Endothelial cell of umbilical vein (primary cell): ENCODE data around the gene ST8SIA2. TPM values are rescaled to one million over a fixed set of nuclear protein-coding genes. Genes with fewer than 3 reads are reported as not detected.

Experiments used
- BruUV-seq: library from RNA; stranded (reverse); fragments of 400-500 nt; replicated peaks from 2 replicates; lab custom pipeline; 2021; lab: Mats Ljungman, UMichigan
- CTCF ChIA-PET: fragments of 300-600, 350-600 bp; sonication (Branson Sonifier 250); formaldehyde crosslinking; loops from one replicate; lab custom pipeline; 2021; ENCODE audit warnings: antibody characterized with exemption, inconsistent platforms; lab: Charles Lee
- POLR2A ChIA-PET: fragments of 300-600, 350-600 bp; sonication (Branson Sonifier 250); formaldehyde crosslinking; loops from one replicate; lab custom pipeline; 2021; ENCODE audit warnings: antibody characterized with exemption, inconsistent platforms; lab: Charles Lee
- DNase-seq: peaks from one replicate; pipeline ENCODE4 v3.0.0-alpha.2; 2011; ENCODE audit warnings: low read depth, low spot score
- FAIRE-seq: peaks from 2 replicates; lab custom pipeline; 2011; peaks lifted over from hg19 to GRCh38; lab: Jason Lieb, UNC
- H2AFZ ChIP-seq: 2 replicates; pipeline ENCODE4 v1.6.0; 2012; ENCODE audit warnings: low read depth, low read length, control low read depth, inconsistent platforms
- H3K27ac ChIP-seq: 2 replicates; pipeline ENCODE4 v1.5.1; 2011; ENCODE audit warnings: low read depth, mild to moderate bottlenecking, control low read depth, low read length, moderate library complexity; ENCODE audit not compliant: insufficient read depth
- H3K27me3 ChIP-seq, 2 experiments: 2 replicates each; pipeline versions ENCODE4 v1.6.0 to v1.6.1; 2011; ENCODE audit warnings: low read length in 2 of 2, mixed read lengths in 1 of 2; ENCODE audit not compliant: control insufficient read depth in 2 of 2, insufficient read depth in 2 of 2
- H3K36me3 ChIP-seq, 2 experiments: 2 replicates in 1 of 2; 3 replicates in 1 of 2; pipeline ENCODE4 v1.5.1; 2011; ENCODE audit warnings: low read length in 2 of 2, mild to moderate bottlenecking in 1 of 2, moderate library complexity in 1 of 2; ENCODE audit not compliant: control insufficient read depth in 2 of 2, insufficient read depth in 2 of 2; ENCODE audit errors: extremely low read depth in 1 of 2
- H3K4me1 ChIP-seq: 3 replicates; pipeline ENCODE4 v1.5.1; 2011; ENCODE audit warnings: mild to moderate bottlenecking, low read length; ENCODE audit not compliant: control insufficient read depth, insufficient read depth; ENCODE audit errors: extremely low read depth
- H3K4me2 ChIP-seq: 2 replicates; pipeline ENCODE4 v1.6.1; 2011; ENCODE audit warnings: low read length, control low read depth, mixed read lengths; ENCODE audit not compliant: insufficient read depth
- H3K4me3 ChIP-seq, 3 experiments: fragments of 200-600 bp in 1 of 3; sonication (generic), shearing (Covaris generic) in 1 of 3; replicated peaks in 1 of 3; 2 replicates each; pipeline ENCODE4 v1.5.1; 2011 to 2016; ENCODE audit warnings: control low read depth in 3 of 3, low read length in 3 of 3, mild to moderate bottlenecking in 2 of 3, inconsistent platforms in 1 of 3, low read depth in 1 of 3, moderate library complexity in 1 of 3; ENCODE audit not compliant: insufficient read depth in 1 of 3
- H3K79me2 ChIP-seq: 2 replicates; pipeline ENCODE4 v1.6.0; 2012; ENCODE audit warnings: low read length, inconsistent platforms; ENCODE audit not compliant: control insufficient read depth, insufficient read depth
- H3K9ac ChIP-seq: replicated peaks from 2 replicates; pipeline ENCODE3; 2011; ENCODE audit warnings: low read length, control low read depth; ENCODE audit not compliant: insufficient read depth; ENCODE audit errors: extremely low read depth
- H3K9me1 ChIP-seq: replicated peaks from 3 replicates; pipeline ENCODE4 v1.6.0; 2011; ENCODE audit warnings: mild to moderate bottlenecking, low read length; ENCODE audit not compliant: control insufficient read depth, insufficient read depth; ENCODE audit errors: extremely low read depth
- H3K9me3 ChIP-seq: replicated peaks from 2 replicates; pipeline ENCODE4 v1.5.1; 2012; ENCODE audit warnings: low read length, inconsistent platforms; ENCODE audit not compliant: control insufficient read depth, insufficient read depth
- H4K20me1 ChIP-seq: replicated peaks from 2 replicates; pipeline ENCODE3; 2011; ENCODE audit warnings: mild to moderate bottlenecking, low read length; ENCODE audit not compliant: control insufficient read depth, insufficient read depth; ENCODE audit errors: extremely low read depth
- CTCF ChIP-seq, 2 donors: IDR thresholded peaks; 1 replicate in 1 of 2; 2 replicates in 1 of 2; pipeline ENCODE4 v1.5.1; 2011; ENCODE audit warnings: low read length in 2 of 2, mild to moderate bottlenecking in 2 of 2, moderate library complexity in 2 of 2, control low read depth in 1 of 2, inconsistent platforms in 1 of 2, low read depth in 1 of 2; ENCODE audit not compliant: insufficient read depth in 1 of 2; ENCODE audit errors: extremely low read depth in 1 of 2
- EZH2 ChIP-seq: IDR thresholded peaks from 2 replicates; pipeline ENCODE4 v1.6.1; 2012; ENCODE audit warnings: borderline replicate concordance, low read depth, mild to moderate bottlenecking, moderate library complexity, low read length, inconsistent platforms; ENCODE audit not compliant: severe bottlenecking
- FOS ChIP-seq: IDR thresholded peaks from 2 replicates; pipeline ENCODE4 v1.6.1; 2011; ENCODE audit warnings: mild to moderate bottlenecking, low read length, moderate library complexity, borderline replicate concordance; ENCODE audit not compliant: insufficient read depth
- GATA2 ChIP-seq: IDR thresholded peaks from 2 replicates; pipeline ENCODE4 v1.7.0; 2011; ENCODE audit warnings: low read depth, mild to moderate bottlenecking, moderate library complexity, mixed read lengths, low read length; ENCODE audit not compliant: insufficient read length, insufficient read depth
- JUN ChIP-seq: IDR thresholded peaks from 2 replicates; pipeline ENCODE4 v1.6.1; 2011; ENCODE audit warnings: borderline replicate concordance, low read depth; ENCODE audit not compliant: insufficient read length, insufficient read depth
- MAX ChIP-seq: IDR thresholded peaks from 2 replicates; pipeline ENCODE4 v1.6.1; 2011; ENCODE audit not compliant: insufficient read depth, insufficient read length
- POLR2A ChIP-seq: IDR thresholded peaks from 2 replicates; pipeline ENCODE4 v1.6.1; 2012; ENCODE audit warnings: low read depth, mild to moderate bottlenecking, control low read depth, low read length
- POLR2AphosphoS5 ChIP-seq: IDR thresholded peaks from 2 replicates; pipeline ENCODE4 v1.6.1; 2012; ENCODE audit warnings: low read depth, mild to moderate bottlenecking, control low read depth, low read length, moderate library complexity; ENCODE audit not compliant: insufficient read depth
- dilution Hi-C: fragments of 300-500 bp; cut with MboI; formaldehyde crosslinking; loops from one replicate; pipeline ENCODE4 v1.15.0; 2019; ENCODE audit warnings: low sequenced_read_pairs; ENCODE audit not compliant: extremely low pct_ligation_motif_present
- intact Hi-C: fragments of 100-400 bp; cut with micrococcal nuclease; formaldehyde crosslinking; loops from one replicate; pipeline ENCODE4 v1.10.0; 2022
- polyA plus RNA-seq, 4 experiments: library from polyadenylated mRNA; depleted of rRNA in 3 of 4; stranded (reverse) in 3 of 4; unstranded in 1 of 4; fragments of >200 nt; gene quantifications; 2 replicates each; pipeline versions ENCODE4 v1.2.1 to v1.2.3, GENCODE V29; 2011 to 2012; ENCODE audit warnings: missing spikeins in 1 of 4
- total RNA-seq: library from RNA; stranded (reverse); gene quantifications from 2 replicates; pipeline ENCODE4 v1.2.3, GENCODE V29; 2021

Gene ST8SIA2
- total and polyA plus RNA-seq, 2 donors (not counting 3 experiments of a cell fraction or from before 2014, with no cell fraction given) = 0.35 to 0.46 TPM

GRCh38 chr15:92377083-92377789 lies 16.4 kb upstream of the ST8SIA2 start:
- no peak overlapping the region for H2AFZ ChIP-seq
- no peak overlapping the region for H3K27ac ChIP-seq
- POLR2A ChIA-PET = interaction anchor here (0.7 kb wide), 1 partner anchor 145 kb away, joined by 5 read pairs; no protein-coding TSS in a partner anchor
- no peak overlapping the region for H3K9ac ChIP-seq
- H3K4me2 ChIP-seq = no peak overlapping the region
- no peaks in the 10 kb centered on the region for H3K27me3 ChIP-seq
- TF ChIP-seq JUN (no peak), GATA2 (no peak), POLR2AphosphoS5 (no peak), CTCF (IDR thresholded peaks at IDR 0.05; ENCODE audit: extremely low read depth in 1 of 2, insufficient read depth in 1 of 2, low read depth in 1 of 2, low read length in 2 of 2) (no peak), MAX (no peak), FOS (no peak), POLR2A (no peak), EZH2 (no peak)
- dilution Hi-C loops = no loop called here
- no peaks in the 10 kb centered on the region for H4K20me1 ChIP-seq
- CTCF ChIA-PET = no interaction called here
- FAIRE-seq = no peak
- H3K4me1 ChIP-seq = no peaks in the 10 kb centered on the region
- no peaks in the 10 kb centered on the region for H3K79me2 ChIP-seq
- no peaks in the 10 kb centered on the region for H3K9me1 ChIP-seq
- no peaks in the 10 kb centered on the region for H3K36me3 ChIP-seq
- H3K4me3 ChIP-seq = no peak overlapping the region
- no TSS peak for BruUV-seq
- H3K9me3 ChIP-seq = no peaks in the 10 kb centered on the region
- intact Hi-C loops = no loop called here
- DNase-seq = no peak
